Activated B cell treated with CpG ODN at 0.5 μM for 24 hours (primary cell): ENCODE results near the gene KLRK1. TPM values are rescaled to one million over a fixed set of nuclear protein-coding genes. Genes with fewer than 3 reads are reported as not detected.
"Not testable (repeated sequence)": the region's sequence is repeated elsewhere in the genome, so short reads cannot be mapped to it uniquely, and the experiment has no call there.

Experiments
- ATAC-seq: fragments of 200-7000 bp; cut with Tn5 transposase; one replicate; pipeline ENCODE4 v1.10.0; 2021; ENCODE audit warnings: low read depth, mild to moderate bottlenecking, moderate library complexity
- CTCF ChIA-PET: fragments of 350-600 bp; sonication (Branson Sonifier 250); formaldehyde crosslinking; loops from one replicate; lab custom pipeline; 2021; ENCODE audit warnings: antibody characterized with exemption; lab: Charles Lee
- POLR2A ChIA-PET: fragments of 350-600 bp; sonication (Branson Sonifier 250); formaldehyde crosslinking; loops from one replicate; lab custom pipeline; 2021; ENCODE audit warnings: antibody characterized with exemption; lab: Charles Lee
- DNase-seq: peaks from one replicate; pipeline ENCODE4 v3.0.0; 2022
- H3K27ac Mint-ChIP-seq: one replicate; pipeline ENCODE4 v1.8.0; 2020; ENCODE audit warnings: mixed read lengths
- H3K27me3 Mint-ChIP-seq: one replicate; pipeline ENCODE4 v1.8.0; 2021; ENCODE audit warnings: mixed read lengths
- H3K36me3 Mint-ChIP-seq: one replicate; pipeline ENCODE4 v1.8.0; 2021; ENCODE audit warnings: low read depth, mixed read lengths
- H3K4me1 Mint-ChIP-seq: one replicate; pipeline ENCODE4 v1.8.0; 2021; ENCODE audit warnings: mixed read lengths
- H3K4me3 Mint-ChIP-seq: one replicate; pipeline ENCODE4 v1.8.0; 2020; ENCODE audit warnings: mild to moderate bottlenecking, mixed read lengths
- H3K9me3 Mint-ChIP-seq: one replicate; pipeline ENCODE4 v1.8.0; 2020; ENCODE audit warnings: mixed read lengths
- intact Hi-C: fragments of 100-400 bp; cut with micrococcal nuclease; formaldehyde crosslinking; loops from one replicate; pipeline ENCODE4 v1.15.1; 2024
- total RNA-seq: library from RNA; stranded (reverse); gene quantifications from 2 replicates; pipeline ENCODE4 v1.2.3, GENCODE V29; 2022
- TF ChIP-seq, protein P1 (sequence below): fragments of 200-600 bp; IDR thresholded peaks from one replicate; pipeline ENCODE4 v1.8.0; 2022; ENCODE audit warnings: antibody characterized with exemption, mild to moderate bottlenecking

KLRK1 gene
- total RNA-seq, 1 donor from 2014 or later = 0.98 TPM

DNA sequence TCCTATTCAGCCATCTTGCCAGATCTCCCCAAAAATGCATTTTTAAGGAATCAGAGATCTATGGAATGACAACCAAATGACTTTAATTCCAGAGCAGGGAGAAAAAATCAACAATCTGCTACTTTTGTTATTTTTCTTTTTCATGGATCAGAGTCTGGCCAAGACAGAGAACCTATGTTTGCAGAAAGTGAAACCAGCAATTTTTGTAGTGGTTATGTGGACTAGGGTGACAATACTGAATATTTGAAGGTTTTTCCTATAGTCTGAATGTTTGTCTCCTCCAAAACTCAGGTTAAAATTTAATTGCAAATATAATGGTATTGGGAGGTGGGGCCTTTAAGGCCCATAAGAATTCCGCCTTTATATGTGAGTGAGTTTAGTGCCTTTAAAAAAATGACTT lies 30.9 kb downstream of the KLRK1 start:
- DNase-seq (no peak), ATAC-seq (no peak)
- Mint-ChIP-seq H3K4me3 (no peak overlapping the region), H3K4me1 (peaks cover 7% of the 10 kb centered on the region), H3K27me3 (peaks cover 16% of the 10 kb centered on the region), H3K9me3 (peaks cover 2% of the 10 kb centered on the region), H3K36me3 (no peaks in the 10 kb centered on the region), H3K27ac (no peak overlapping the region)
- POLR2A ChIA-PET = no interaction called here
- CTCF ChIA-PET = no interaction called here
- TF ChIP-seq, protein P1, sequence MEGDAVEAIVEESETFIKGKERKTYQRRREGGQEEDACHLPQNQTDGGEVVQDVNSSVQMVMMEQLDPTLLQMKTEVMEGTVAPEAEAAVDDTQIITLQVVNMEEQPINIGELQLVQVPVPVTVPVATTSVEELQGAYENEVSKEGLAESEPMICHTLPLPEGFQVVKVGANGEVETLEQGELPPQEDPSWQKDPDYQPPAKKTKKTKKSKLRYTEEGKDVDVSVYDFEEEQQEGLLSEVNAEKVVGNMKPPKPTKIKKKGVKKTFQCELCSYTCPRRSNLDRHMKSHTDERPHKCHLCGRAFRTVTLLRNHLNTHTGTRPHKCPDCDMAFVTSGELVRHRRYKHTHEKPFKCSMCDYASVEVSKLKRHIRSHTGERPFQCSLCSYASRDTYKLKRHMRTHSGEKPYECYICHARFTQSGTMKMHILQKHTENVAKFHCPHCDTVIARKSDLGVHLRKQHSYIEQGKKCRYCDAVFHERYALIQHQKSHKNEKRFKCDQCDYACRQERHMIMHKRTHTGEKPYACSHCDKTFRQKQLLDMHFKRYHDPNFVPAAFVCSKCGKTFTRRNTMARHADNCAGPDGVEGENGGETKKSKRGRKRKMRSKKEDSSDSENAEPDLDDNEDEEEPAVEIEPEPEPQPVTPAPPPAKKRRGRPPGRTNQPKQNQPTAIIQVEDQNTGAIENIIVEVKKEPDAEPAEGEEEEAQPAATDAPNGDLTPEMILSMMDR = no peak
- intact Hi-C loops = no loop called here

DNA sequence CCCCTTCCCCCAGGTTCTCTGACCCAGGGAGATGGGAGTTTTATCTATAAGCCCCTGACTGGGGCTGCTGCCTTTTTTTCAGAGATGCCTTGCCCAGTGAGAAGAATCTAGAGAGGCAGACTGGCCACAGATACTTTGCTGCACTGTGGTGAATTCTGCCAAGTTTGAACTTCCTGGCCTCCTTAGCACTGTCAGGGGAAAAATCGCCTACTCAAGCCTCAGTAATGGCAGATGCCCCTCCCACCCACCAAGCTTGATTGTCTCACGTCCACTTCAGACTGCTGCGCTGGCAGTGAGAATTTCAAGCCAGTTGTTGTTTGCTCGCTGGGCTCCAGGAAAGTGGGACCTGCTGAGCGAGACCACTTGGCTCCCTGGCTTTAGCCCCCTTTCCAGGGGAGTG lies 31.7 kb downstream of the KLRK1 start:
- no peak overlapping the region for H3K4me3 Mint-ChIP-seq
- ATAC-seq (no peak), DNase-seq (no peak)
- no peaks in the 10 kb centered on the region for H3K36me3 Mint-ChIP-seq
- intact Hi-C loops = no loop called here
- TF ChIP-seq, protein P1 = no peak
- ChIA-PET POLR2A (no interaction called here), CTCF (no interaction called here)
- H3K9me3 Mint-ChIP-seq = peaks cover 2% of the 10 kb centered on the region
- H3K27me3 Mint-ChIP-seq = peaks cover 17% of the 10 kb centered on the region
- H3K4me1 Mint-ChIP-seq = peaks cover 7% of the 10 kb centered on the region
- H3K27ac Mint-ChIP-seq = no peak overlapping the region

GRCh38 chr12:10354502-10354901 lies 35.3 kb downstream of the KLRK1 start:
- DNase-seq = no peak
- Mint-ChIP-seq H3K36me3 (no peaks in the 10 kb centered on the region), H3K4me1 (no peaks in the 10 kb centered on the region), H3K27me3 (peaks cover 33% of the 10 kb centered on the region), H3K27ac (no peak overlapping the region), H3K4me3 (no peak overlapping the region), H3K9me3 (peaks cover 5% of the 10 kb centered on the region)
- ATAC-seq = no peak
- POLR2A ChIA-PET = no interaction called here
- CTCF ChIA-PET = no interaction called here
- intact Hi-C loops = no loop called here
- TF ChIP-seq, protein P1 = no peak

DNA sequence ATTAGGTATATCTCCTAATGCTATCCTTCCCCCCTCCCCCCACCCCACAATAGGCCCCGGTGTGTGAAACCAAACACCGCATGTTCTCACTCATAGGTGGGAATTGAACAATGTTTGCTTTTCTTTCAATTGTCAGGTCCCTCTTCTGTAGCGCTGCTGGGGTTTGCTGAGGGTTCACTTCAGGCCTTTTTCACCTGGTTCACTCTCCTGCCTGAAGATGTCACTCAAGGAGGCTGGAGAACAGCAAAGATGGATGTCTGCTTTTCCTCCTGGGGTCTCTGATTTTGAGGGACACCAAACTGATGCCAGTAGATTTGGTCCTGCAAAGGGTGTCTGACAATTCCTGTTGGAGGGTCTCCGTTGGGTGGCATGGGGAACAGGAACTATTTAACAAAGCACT lies 35.8 kb downstream of the KLRK1 start:
- no peak overlapping the region for H3K27ac Mint-ChIP-seq
- intact Hi-C loops = no loop called here
- no peaks in the 10 kb centered on the region for H3K36me3 Mint-ChIP-seq

GRCh38 chr12:10351457-10351856 lies 38.4 kb downstream of the KLRK1 start:
- intact Hi-C loops, H3K4me1 Mint-ChIP-seq, ATAC-seq, CTCF ChIA-PET, H3K27ac Mint-ChIP-seq, DNase-seq, POLR2A ChIA-PET, H3K36me3 Mint-ChIP-seq, H3K9me3 Mint-ChIP-seq, H3K4me3 Mint-ChIP-seq: not testable (repeated sequence)
- H3K27me3 Mint-ChIP-seq = peaks cover 25% of the 10 kb centered on the region

More for the DNA sequence above, 35.8 kb downstream of the KLRK1 start:
- H3K4me3 Mint-ChIP-seq = no peak overlapping the region
- CTCF ChIA-PET = no interaction called here
- TF ChIP-seq, protein P1 = no peak
- H3K4me1 Mint-ChIP-seq = no peaks in the 10 kb centered on the region
- POLR2A ChIA-PET = no interaction called here
- ATAC-seq (no peak), DNase-seq (no peak)
- H3K9me3 Mint-ChIP-seq = peaks cover 5% of the 10 kb centered on the region
- peaks cover 31% of the 10 kb centered on the region for H3K27me3 Mint-ChIP-seq

DNA sequence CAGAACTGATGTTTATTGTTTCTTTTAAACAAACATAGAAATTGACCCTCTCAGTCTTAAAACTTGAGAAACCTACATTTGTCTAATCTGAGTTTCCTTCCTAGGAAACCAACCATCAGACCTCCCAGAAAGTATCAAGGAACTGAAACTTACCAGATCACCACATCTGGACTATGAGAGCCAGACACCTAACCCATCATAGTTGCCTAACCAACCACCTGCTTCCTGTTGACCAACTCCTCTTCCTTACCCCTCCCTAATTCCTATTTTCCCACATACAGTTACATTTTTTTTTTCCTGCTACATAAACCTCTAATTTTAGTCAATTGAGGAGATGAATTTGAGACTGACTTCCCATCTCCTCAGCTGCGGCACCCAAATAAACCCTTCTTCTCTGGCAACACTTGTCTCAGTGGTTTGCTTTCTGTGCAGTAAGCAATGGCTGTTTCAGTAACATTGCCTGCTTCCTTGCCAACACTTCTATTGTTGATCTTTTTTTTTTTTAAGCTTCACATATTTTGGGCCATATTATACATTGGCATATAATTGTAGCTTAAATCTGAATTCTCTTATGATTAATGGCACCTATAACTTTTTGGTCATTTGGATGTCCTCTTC lies 47.8 kb downstream of the KLRK1 start:
- peak overlapping the region; percentile 41 for H3K4me3 Mint-ChIP-seq
- H3K27ac Mint-ChIP-seq = no peak overlapping the region
- ChIA-PET CTCF (no interaction called here), POLR2A (no interaction called here)
- H3K9me3 Mint-ChIP-seq = peaks cover 6% of the 10 kb centered on the region
- peaks cover 11% of the 10 kb centered on the region for H3K4me1 Mint-ChIP-seq
- intact Hi-C loops = no loop called here
- ATAC-seq (no peak), DNase-seq (no peak)
- TF ChIP-seq, protein P1 = no peak
- H3K27me3 Mint-ChIP-seq = no peaks in the 10 kb centered on the region
- no peaks in the 10 kb centered on the region for H3K36me3 Mint-ChIP-seq

GRCh38 chr12:10340946-10341345 lies 48.9 kb downstream of the KLRK1 start:
- H3K27ac Mint-ChIP-seq, POLR2A ChIA-PET, H3K4me3 Mint-ChIP-seq, H3K9me3 Mint-ChIP-seq, DNase-seq, H3K36me3 Mint-ChIP-seq, intact Hi-C loops, H3K27me3 Mint-ChIP-seq, ATAC-seq, CTCF ChIA-PET: not testable (repeated sequence)
- H3K4me1 Mint-ChIP-seq = peaks cover 11% of the 10 kb centered on the region
